ENCODE results near the gene SRPRB.

The SRPRB gene

GRCh38 chr3:133840767-133841166 lies 35.2 kb downstream of the SRPRB start:
- DNase-seq (ENCODE audit: low read depth, low spot score) = no peak

- DNase-seq (ENCODE audit: low read depth, low spot score) = no peak
These were observed 35.6 kb downstream of the SRPRB start for GRCh38 chr3:133841196-133841595.

GRCh38 chr3:133842158-133842557 lies 36.5 kb downstream of the SRPRB start:
- DNase-seq (ENCODE audit: low read depth, low spot score) = no peak

GRCh38 chr3:133843634-133844033 lies 38.0 kb downstream of the SRPRB start:
- DNase-seq (ENCODE audit: low read depth, low spot score) = no peak

- DNase-seq (ENCODE audit: low read depth, low spot score) = no peak
These were observed 39.5 kb downstream of the SRPRB start for GRCh38 chr3:133845127-133845526.

GRCh38 chr3:133849346-133849745 lies 43.7 kb downstream of the SRPRB start:
- no peak for DNase-seq (ENCODE audit: low read depth, low spot score)

- no peak for DNase-seq (ENCODE audit: low read depth, low spot score)
These were observed 44.4 kb downstream of the SRPRB start for GRCh38 chr3:133850034-133850433.

GRCh38 chr3:133851266-133851906 lies 45.8 kb downstream of the SRPRB start:
- no peak for DNase-seq (ENCODE audit: low read depth, low spot score)

- DNase-seq (ENCODE audit: low read depth, low spot score) = no peak
These were observed 46.3 kb downstream of the SRPRB start for GRCh38 chr3:133851931-133852330.

GRCh38 chr3:133853063-133853924 lies 47.7 kb downstream of the SRPRB start:
- DNase-seq (ENCODE audit: low read depth, low spot score) = no peak

- DNase-seq (ENCODE audit: low read depth, low spot score) = no peak
These were observed 48.3 kb downstream of the SRPRB start for GRCh38 chr3:133853925-133854227.

- no peak for DNase-seq (ENCODE audit: low read depth, low spot score)
These were observed 48.8 kb downstream of the SRPRB start for GRCh38 chr3:133854264-133855001.

GRCh38 chr3:133855002-133855370 lies 49.4 kb downstream of the SRPRB start:
- no peak for DNase-seq (ENCODE audit: low read depth, low spot score)

GRCh38 chr3:133855772-133856171 lies 50.2 kb downstream of the SRPRB start:
- DNase-seq (ENCODE audit: low read depth, low spot score) = no peak

- DNase-seq (ENCODE audit: low read depth, low spot score) = no peak
These were observed 50.7 kb downstream of the SRPRB start for GRCh38 chr3:133856316-133856715.

GRCh38 chr3:133857767-133858166 lies 52.2 kb downstream of the SRPRB start:
- no peak for DNase-seq (ENCODE audit: low read depth, low spot score)

- no peak for DNase-seq (ENCODE audit: low read depth, low spot score)
These were observed 54.0 kb downstream of the SRPRB start for GRCh38 chr3:133859381-133860234.

GRCh38 chr3:133860519-133860918 lies 54.9 kb downstream of the SRPRB start:
- DNase-seq (ENCODE audit: low read depth, low spot score) = no peak

- DNase-seq (ENCODE audit: low read depth, low spot score) = no peak
These were observed 56.5 kb downstream of the SRPRB start for GRCh38 chr3:133862161-133862560.

GRCh38 chr3:133863911-133864310 lies 58.3 kb downstream of the SRPRB start:
- no peak for DNase-seq (ENCODE audit: low read depth, low spot score)

GRCh38 chr3:133864616-133865015 lies 59.0 kb downstream of the SRPRB start:
- DNase-seq (ENCODE audit: low read depth, low spot score) = no peak
